Stimulated activated CD4-positive, alpha-beta T cell treated with anti-CD3 and anti-CD28 coated beads, Interleukin-15, amount 100 ng/mL, for 24 hours (primary cell): ENCODE data around the gene TBC1D9.

Experiments
- DNase-seq: peaks from one replicate; pipeline ENCODE4 v3.0.0-alpha.2; 2020

The TBC1D9 gene

DNA sequence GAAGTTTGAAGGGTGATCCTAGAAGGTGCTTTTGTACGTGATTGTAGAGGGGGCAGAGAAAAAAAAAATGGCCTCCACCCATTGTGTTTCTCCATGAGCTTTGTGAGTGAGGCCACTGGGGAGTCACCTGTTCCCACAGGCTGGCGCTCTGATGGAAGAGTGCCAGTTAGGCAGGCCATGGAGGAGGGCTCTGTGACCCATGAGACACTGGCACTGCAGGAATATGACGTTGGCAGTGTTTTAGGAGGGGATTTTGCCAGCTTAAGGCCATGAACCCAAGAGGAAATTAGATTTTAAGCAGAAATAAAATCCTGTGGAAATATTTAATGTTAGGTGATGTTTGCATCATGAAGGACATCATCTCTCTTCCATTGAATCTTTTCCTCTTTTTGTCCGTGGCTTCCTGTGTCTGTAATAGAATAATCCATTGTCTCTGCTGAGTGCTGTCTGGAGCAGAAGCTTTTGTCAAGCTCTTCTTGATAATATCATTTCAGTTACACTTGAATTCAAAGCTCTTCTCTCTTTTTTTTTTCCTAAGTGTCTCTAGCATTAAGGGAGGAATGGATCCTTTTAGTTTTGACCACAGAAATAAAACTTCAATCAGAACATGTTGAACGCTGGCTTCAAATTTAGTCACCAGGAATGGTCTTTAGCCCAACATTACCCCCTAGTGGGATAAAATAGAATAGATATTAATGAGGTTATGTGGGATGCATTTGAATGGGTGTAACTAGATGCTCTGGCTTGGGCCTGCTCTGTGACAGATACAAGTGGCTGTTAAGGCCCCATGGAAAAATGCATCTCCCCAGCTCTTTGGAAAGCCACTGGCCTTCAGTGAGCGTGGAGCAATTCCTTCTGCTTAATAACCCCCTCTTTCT lies 146.4 kb downstream of the TBC1D9 start:
- DNase-seq, result no peak

DNA sequence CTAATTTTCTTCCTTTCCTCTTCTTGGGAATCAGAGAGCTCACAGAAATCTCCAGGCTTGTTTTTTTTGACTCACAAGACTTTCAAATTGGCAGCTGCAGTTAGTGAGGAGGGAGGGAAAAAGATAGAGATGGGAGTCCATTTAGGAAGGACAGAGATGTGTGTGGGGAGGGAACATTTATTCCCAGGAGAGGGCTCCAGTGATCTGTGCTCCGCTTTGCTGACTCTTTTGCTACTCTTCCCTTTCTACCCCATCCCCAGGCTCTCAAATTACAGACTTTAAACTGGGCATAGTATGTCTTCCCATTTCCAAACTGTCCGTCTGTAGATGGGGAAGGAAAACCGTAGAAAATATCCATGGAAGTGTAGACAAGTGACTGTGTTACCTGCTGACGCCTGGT lies 148.3 kb downstream of the TBC1D9 start:
- no peak for DNase-seq

DNA sequence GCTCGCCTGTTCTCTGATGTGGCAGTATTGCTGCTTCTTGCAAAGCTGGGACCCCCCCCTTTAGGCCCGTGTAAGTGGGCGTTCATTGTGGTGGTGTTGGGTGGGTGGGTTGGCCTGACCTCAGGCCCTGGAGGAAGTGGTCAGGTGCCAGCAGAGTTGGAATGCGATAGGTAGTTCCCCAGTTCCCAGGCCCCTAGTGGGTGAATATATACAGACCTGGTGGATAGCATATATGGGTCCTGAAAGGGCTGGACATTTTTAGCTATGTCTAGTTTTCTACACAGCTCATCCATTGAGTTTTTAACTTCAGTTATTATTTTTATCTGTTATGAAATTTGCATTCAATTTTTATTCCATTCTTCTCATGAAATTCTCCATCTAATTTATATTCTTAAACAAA lies 151.6 kb downstream of the TBC1D9 start:
- DNase-seq, result no peak

DNA sequence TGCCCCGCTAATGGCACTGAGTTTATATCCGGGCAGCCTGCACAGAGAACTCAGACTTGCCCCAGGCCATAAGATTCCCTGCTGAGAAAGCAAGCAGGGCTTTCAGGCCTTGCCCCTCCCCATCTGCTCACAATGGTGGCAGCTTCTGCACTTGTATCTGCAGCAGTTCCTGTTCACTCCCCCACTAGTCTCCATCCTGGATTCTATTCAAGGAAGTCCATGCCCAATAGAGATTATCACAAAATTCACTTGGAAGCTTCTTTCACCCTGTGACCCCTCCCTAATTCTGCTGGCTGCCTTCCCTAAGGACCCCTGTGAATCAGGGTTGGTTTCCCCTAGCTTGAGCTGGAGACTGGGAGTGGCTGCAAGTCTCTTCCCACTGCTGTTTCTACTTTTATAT lies 152.9 kb downstream of the TBC1D9 start:
- DNase-seq, result no peak

DNA sequence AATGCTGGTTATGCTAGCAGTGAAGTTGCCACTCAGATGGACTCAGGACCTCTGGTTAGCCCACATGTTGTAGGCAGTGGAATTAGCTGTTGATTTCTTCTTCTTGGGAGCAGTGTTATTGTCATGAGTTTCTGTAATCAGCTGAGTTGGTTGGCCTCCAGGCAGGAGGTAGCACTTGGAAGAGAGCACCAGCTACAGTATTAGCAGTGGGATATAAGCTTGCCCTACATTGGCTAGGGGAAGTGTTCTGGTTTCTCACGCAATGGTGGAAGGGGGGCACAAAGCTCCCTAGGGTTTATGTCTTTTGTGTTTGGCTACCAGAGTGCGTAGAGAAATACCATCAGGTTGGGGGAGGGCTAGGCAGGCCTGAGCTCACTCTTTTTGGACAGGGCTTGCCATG lies 153.5 kb downstream of the TBC1D9 start:
- no peak for DNase-seq

DNA sequence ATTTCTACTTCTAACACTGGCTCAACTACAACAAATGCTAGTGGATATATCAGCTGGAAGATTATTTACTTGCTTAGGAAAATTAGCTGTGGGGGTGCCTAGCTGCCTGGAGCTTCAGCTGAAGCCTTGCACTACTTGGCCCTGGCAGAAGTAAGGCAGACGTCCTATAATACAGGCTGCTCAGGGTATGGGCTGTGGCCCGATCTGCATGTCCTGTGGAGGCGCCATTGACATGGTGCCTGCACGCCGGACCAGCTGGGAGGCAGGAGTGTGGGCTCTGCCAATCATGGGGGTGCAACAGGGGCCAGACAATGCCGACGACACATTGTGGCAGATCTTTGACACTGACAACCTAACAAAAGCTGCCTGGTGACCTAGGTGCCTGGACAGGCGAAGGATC lies 155.8 kb downstream of the TBC1D9 start:
- DNase-seq, result no peak

DNA sequence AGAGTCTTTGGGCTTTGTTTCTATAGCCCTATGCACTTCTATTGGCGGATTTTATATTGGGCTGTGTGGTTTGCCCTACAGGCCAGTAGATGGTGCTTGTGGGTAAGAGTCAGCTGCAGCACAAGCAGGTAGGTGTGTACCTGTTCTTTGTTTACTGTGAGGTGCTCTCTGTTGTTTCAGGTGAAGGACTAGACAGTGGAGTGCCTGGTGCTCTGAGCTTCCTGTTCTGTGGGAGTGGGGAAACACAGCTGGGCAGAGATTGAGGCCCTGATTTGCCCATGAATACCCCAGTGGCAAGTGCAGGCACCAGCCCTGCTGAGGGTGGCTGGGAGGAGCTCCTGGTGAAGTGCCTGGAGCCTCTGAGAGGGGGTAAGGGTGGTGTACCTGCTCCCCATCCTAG lies 161.1 kb downstream of the TBC1D9 start:
- no peak for DNase-seq

DNA sequence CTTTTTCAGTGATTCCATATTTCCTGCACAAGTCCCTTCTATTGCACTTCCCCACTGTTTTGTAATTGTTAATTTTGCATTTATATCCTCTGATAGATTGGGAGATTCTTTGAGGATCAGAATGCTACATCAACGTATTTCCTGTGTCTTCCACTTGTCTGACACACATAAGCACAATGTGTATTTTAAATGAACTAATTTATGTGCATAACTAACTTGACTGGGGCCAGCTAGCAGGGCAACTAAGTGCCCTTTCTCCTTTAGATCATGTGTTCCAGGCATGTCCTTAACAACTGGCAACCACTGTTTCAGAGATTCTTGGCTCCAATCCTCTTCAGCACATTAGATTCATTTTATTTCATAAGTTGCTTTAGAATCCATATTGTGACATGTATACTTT lies 171.7 kb downstream of the TBC1D9 start:
- DNase-seq, result no peak

DNA sequence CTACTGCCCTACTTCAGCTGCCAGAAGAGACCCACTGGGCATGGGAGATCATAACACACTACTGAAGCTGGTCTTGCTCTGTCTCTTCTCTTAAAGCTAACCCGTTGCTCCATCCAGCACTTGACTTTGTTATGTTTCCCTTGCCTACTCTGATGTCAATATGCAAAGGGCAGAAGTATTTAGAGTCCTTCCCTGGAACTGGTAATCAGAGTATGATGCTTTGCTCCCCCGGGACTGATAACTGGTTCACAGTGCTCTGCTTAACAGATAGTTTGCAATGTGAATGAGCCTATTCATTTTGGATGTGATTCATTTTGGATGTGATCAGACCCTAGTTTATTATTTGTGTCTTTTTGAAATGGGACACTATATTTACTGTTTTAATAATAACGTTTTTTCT lies 175.1 kb downstream of the TBC1D9 start:
- no peak for DNase-seq

DNA sequence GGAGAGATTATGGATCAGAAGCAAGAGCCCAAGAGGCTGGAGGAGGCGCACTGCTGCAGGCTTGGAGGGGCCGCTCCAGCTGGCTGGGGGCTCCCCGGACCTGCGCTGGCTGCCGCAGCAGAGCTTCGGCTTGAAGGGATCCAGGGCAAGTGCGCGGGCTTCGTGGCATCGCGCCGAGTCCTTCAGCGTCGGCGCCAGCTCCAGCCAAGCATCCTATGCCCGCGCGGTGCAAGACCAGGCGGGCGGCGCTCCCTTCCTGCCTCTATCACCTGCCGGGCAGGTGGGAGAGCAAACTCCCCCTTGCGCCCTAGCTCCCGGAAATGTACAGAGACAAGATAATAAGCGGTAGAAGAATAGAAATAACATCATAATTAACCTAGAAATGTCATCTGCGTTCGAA lies 176.9 kb downstream of the TBC1D9 start:
- DNase-seq, result no peak

DNA sequence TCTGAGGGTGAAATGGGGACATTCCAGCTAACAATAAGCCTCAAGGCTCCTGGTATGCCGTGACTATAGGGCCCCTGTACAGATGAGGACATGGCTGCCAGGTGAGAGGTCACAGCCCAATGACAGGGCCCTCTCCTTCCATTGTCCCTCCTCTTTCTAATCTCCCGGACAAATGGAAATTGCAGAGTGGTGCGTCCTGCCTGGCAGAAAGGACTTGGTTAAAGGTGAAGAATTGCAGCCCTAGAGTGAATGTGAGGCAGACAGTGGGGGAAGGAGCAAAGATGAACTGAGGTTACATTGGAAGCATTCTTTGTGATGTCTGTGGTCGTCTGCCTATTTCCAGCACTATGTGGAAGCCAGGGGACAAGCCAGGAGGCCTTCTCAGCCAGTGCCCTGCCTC lies 180.7 kb downstream of the TBC1D9 start:
- DNase-seq, result no peak

DNA sequence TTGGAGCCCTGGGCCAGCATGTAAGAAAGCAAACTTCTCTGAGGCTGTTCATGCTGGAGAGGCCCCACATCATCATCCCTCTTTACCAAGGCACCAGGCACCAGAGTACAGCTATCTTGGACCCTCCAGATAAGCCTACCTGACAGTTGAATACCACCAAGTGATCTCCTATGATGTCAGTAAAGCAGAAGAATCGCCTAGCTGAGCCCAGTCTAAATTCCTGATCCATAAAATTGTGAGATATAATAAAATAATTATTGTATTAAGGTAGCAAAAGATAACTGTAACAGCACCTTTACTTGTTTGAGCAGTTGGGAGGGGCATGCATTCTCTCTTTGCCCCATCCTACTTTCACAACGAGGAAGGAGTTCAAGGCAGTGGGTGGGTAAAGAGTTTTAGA lies 184.6 kb downstream of the TBC1D9 start:
- DNase-seq, result no peak
